ENCODE results near the gene TTF2. TPM values are rescaled to one million over a fixed set of nuclear protein-coding genes. Genes with fewer than 3 reads are reported as not detected.

TTF2 gene
- total and polyA plus RNA-seq, 2 donors: 5.1 to 12.2 TPM

DNA sequence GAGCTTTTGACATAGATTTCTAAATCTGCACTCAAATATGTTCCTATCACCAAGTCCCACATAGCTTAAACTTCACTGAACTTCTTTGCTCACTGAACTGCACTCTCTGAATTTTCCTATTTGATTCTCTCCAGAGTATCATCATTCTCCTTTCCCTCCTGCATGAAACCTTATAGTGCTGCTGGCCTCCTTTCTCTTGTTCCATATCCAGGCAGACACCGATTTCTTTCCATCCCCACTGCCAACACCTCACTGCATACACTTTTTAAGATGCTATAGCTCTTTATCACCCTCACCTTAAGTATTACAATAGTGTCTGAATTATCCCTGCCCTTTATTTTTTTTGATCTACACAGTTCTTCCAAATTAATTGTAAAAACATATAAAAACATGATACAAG, 64.5 kb downstream of the TTF2 start:
- no peaks in the 10 kb centered on the region for H3K36me3 ChIP-seq (ENCODE audit: insufficient read depth)
- DNase-seq (ENCODE audit: extremely low spot score): no peak
- no peak overlapping the region for H3K27ac ChIP-seq (ENCODE audit: low read depth)
- WGBS: 57% methylated on average over 1 of the region's 1 CpG
- no peaks in the 10 kb centered on the region for H3K4me1 ChIP-seq (ENCODE audit: insufficient read depth)
- H3K4me3 ChIP-seq (ENCODE audit: low read depth, low read length): no peak overlapping the region

DNA sequence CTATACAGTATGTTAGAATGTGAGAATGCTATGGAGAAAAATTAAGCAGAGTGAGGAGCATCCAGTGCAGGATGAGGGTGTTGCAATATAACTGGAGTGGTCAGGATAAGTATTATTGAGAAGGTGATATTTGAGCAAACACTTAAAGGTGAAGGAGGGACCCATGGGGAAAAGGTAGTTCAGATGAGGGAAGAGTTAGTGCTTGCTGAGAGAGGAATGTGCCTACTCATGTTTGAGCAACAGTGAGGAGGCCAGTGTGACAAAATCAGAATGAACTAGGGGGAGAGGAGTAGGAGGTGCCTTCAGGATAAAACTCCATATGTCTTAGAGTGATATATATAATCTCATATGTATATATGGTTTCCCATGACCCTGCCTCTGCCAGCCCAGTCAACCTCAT, 67.7 kb downstream of the TTF2 start:
- no peaks in the 10 kb centered on the region for H3K36me3 ChIP-seq (ENCODE audit: insufficient read depth)
- no peaks in the 10 kb centered on the region for H3K4me1 ChIP-seq (ENCODE audit: insufficient read depth)
- H3K4me3 ChIP-seq (ENCODE audit: low read depth, low read length): no peak overlapping the region
- no peak overlapping the region for H3K27ac ChIP-seq (ENCODE audit: low read depth)
- no peak for DNase-seq (ENCODE audit: extremely low spot score)

DNA sequence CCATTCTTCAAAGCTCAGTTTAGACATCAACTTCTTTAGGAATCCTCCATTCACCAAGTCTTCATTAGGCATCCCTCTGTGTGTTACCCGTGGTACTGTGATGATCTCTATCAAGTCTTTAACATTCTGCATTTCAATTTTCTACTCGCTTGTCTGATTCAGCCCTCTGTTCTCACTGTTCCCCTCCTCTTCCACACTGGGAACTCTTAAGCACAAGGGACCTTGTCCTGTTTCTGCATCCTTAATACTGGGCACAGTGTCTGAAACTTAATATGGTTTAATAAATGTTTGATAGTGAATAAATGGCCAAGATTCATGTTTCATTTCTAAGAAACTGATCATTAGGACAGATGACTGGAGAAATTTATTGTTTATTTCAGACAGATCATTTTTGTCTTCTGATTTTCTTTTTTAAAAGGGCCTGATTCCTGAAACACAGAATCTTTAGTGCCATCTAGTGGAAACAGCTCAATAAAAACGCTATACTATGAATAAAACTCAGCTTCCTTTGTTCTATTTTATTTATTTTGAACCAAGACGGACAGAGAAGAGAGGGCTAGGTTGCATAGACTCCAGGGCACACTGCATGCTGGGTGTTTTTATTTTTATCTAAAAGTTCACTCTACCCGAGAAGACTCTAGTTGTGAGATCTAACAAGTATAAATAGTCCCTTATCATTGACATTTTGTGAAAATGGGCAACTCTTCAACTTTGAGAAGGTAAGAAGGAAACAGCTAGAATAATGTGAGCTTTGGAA, 68.4 kb downstream of the TTF2 start:
- H3K4me3 ChIP-seq (ENCODE audit: low read depth, low read length): no peak overlapping the region
- 29% methylated on average over 5 of the region's 5 CpGs for WGBS
- no peak overlapping the region for H3K27ac ChIP-seq (ENCODE audit: low read depth)
- H3K36me3 ChIP-seq (ENCODE audit: insufficient read depth): no peaks in the 10 kb centered on the region
- H3K4me1 ChIP-seq (ENCODE audit: insufficient read depth): no peaks in the 10 kb centered on the region
- DNase-seq (ENCODE audit: extremely low spot score): no peak

GRCh38 chr1:117130526-117130925, 70.4 kb downstream of the TTF2 start:
- Histone ChIP-seq H3K27ac (ENCODE audit: low read depth) (no peak overlapping the region), H3K4me1 (ENCODE audit: insufficient read depth) (no peaks in the 10 kb centered on the region), H3K4me3 (ENCODE audit: low read depth, low read length) (no peak overlapping the region), H3K36me3 (ENCODE audit: insufficient read depth) (no peaks in the 10 kb centered on the region)
- WGBS: 87% methylated on average over 4 of the region's 4 CpGs
- DNase-seq (ENCODE audit: extremely low spot score): no peak

GRCh38 chr1:117135329-117135728, 75.2 kb downstream of the TTF2 start:
- Histone ChIP-seq H3K4me1 (ENCODE audit: insufficient read depth) (no peaks in the 10 kb centered on the region), H3K4me3 (ENCODE audit: low read depth, low read length) (no peak overlapping the region), H3K36me3 (ENCODE audit: insufficient read depth) (no peaks in the 10 kb centered on the region), H3K27ac (ENCODE audit: low read depth) (no peak overlapping the region)
- 79% methylated on average over 2 of the region's 2 CpGs for WGBS
- DNase-seq (ENCODE audit: extremely low spot score): no peak

GRCh38 chr1:117136749-117137148, 76.6 kb downstream of the TTF2 start:
- Histone ChIP-seq H3K36me3 (ENCODE audit: insufficient read depth) (no peaks in the 10 kb centered on the region), H3K4me1 (ENCODE audit: insufficient read depth) (no peaks in the 10 kb centered on the region), H3K27ac (ENCODE audit: low read depth) (no peak overlapping the region), H3K4me3 (ENCODE audit: low read depth, low read length) (no peak overlapping the region)
- DNase-seq (ENCODE audit: extremely low spot score): no peak
- WGBS: 65% methylated on average over 2 of the region's 2 CpGs

DNA sequence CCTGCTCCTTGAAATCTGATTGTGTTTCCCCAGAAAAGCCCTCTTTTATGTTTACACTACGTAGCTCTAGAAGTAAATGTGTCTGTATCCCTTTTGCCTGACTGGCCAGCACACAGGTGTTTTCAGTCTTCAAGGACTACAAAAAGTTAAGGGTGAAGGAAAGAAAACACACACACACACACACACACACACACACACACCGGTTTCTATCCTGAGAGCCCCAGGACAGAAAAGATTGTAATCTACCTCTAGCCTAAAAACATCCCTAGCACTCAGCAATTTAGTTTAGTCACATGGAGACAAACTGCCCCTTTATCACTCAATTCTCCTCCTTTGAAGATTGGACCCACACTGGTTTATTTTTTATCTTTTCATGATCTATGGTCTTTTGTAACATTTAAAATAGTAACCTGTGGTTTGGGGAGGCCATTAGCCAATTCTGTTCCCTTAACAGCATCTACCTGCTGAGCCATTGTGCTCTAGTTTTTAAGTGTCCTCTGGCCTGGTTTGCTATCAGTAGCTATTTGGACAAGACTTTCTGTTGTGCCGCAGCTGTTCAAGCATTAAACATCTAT, 77.2 kb downstream of the TTF2 start:
- Histone ChIP-seq H3K27ac (ENCODE audit: low read depth) (no peak overlapping the region), H3K4me3 (ENCODE audit: low read depth, low read length) (no peak overlapping the region), H3K36me3 (ENCODE audit: insufficient read depth) (no peaks in the 10 kb centered on the region), H3K4me1 (ENCODE audit: insufficient read depth) (peaks cover 2% of the 10 kb centered on the region)
- 74% methylated on average over 3 of the region's 3 CpGs for WGBS
- no peak for DNase-seq (ENCODE audit: extremely low spot score)

DNA sequence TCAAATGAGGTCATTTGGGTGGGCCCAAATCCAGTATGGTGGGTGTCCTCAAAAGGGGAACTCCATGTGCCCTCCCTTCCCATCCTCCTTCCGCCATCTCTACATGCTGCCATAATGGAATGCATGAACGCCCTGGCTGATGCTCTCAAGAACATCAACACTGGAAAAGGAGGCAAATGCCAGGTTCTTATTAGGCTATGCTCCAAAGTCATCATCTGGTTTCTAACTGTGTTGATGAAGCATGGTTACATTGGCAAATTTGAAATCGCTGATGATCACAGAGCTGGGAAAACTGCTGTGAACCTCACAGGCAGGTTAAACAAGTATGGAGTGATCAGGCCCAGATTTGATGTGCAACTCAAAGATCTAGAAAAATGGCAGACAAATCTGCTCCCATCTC, 78.0 kb downstream of the TTF2 start:
- WGBS: 98% methylated on average over 3 of the region's 3 CpGs
- DNase-seq (ENCODE audit: extremely low spot score): no peak
- H3K36me3 ChIP-seq (ENCODE audit: insufficient read depth): no peaks in the 10 kb centered on the region
- no peak overlapping the region for H3K27ac ChIP-seq (ENCODE audit: low read depth)
- H3K4me1 ChIP-seq (ENCODE audit: insufficient read depth): peaks cover 2% of the 10 kb centered on the region
- H3K4me3 ChIP-seq (ENCODE audit: low read depth, low read length): no peak overlapping the region

DNA sequence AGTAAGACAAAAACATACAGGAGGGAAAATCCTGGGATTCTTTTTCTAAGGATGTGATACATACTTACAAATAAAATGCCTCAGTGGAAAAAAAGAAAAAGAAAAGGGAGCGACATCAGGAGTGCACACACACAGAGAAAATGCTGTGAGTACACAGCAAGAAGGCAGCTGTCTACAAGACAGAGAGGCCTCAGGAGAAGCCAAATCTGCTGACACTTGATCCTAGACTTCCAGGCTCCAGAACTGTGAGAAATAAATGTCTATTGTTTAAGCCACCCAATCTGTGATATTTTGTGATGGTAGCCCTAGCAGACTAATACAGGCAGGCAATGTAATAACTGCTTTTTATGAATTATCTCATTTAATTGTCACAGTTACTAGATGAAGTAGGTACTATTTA, 78.4 kb downstream of the TTF2 start:
- Histone ChIP-seq H3K4me1 (ENCODE audit: insufficient read depth) (peaks cover 2% of the 10 kb centered on the region), H3K4me3 (ENCODE audit: low read depth, low read length) (no peak overlapping the region), H3K36me3 (ENCODE audit: insufficient read depth) (no peaks in the 10 kb centered on the region), H3K27ac (ENCODE audit: low read depth) (no peak overlapping the region)
- no peak for DNase-seq (ENCODE audit: extremely low spot score)
- WGBS: 93% methylated on average over 1 of the region's 1 CpG

GRCh38 chr1:117142200-117142599, 82.1 kb downstream of the TTF2 start:
- WGBS: 43% methylated on average over 2 of the region's 2 CpGs
- no peak for DNase-seq (ENCODE audit: extremely low spot score)
- H3K27ac ChIP-seq (ENCODE audit: low read depth): no peak overlapping the region

GRCh38 chr1:117143172-117143571, 83.0 kb downstream of the TTF2 start:
- Histone ChIP-seq H3K4me1 (ENCODE audit: insufficient read depth) (peaks cover 2% of the 10 kb centered on the region), H3K36me3 (ENCODE audit: insufficient read depth) (no peaks in the 10 kb centered on the region), H3K27ac (ENCODE audit: low read depth) (no peak overlapping the region), H3K4me3 (ENCODE audit: low read depth, low read length) (no peak overlapping the region)
- no peak for DNase-seq (ENCODE audit: extremely low spot score)

More at GRCh38 chr1:117142200-117142599, 82.1 kb downstream of the TTF2 start:
- Histone ChIP-seq H3K36me3 (ENCODE audit: insufficient read depth) (no peaks in the 10 kb centered on the region), H3K4me3 (ENCODE audit: low read depth, low read length) (no peak overlapping the region), H3K4me1 (ENCODE audit: insufficient read depth) (peaks cover 2% of the 10 kb centered on the region)

DNA sequence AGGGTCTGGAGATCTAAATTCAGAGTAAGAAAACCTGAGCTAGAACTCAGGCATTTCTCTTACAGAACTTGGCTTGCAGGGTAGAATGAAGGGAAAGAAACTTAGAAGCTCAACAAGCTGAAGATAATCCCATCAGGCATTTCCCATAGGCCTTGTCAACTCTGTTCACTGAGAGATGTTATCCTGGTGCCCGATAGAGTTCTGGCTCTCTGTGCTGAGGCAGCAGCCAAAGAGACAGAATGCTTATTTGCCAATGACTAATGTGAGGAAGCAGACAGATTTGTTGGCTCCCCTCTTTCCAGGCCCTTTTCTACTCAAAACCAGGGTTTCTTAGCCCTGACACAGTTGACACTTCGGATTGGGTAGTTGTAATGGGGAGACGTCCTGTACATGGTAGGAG, 83.7 kb downstream of the TTF2 start:
- Histone ChIP-seq H3K36me3 (ENCODE audit: insufficient read depth) (no peaks in the 10 kb centered on the region), H3K27ac (ENCODE audit: low read depth) (no peak overlapping the region), H3K4me1 (ENCODE audit: insufficient read depth) (peaks cover 2% of the 10 kb centered on the region), H3K4me3 (ENCODE audit: low read depth, low read length) (no peak overlapping the region)
- 84% methylated on average over 3 of the region's 3 CpGs for WGBS
- no peak for DNase-seq (ENCODE audit: extremely low spot score)

- 95% methylated on average over 2 of the region's 2 CpGs for WGBS
- peaks cover 2% of the 10 kb centered on the region for H3K4me1 ChIP-seq (ENCODE audit: insufficient read depth)
- H3K36me3 ChIP-seq (ENCODE audit: insufficient read depth): no peaks in the 10 kb centered on the region
- no peak for DNase-seq (ENCODE audit: extremely low spot score)
- H3K4me3 ChIP-seq (ENCODE audit: low read depth, low read length): no peak overlapping the region
- H3K27ac ChIP-seq (ENCODE audit: low read depth): no peak overlapping the region
Observed at GRCh38 chr1:117146072-117146471, 85.9 kb downstream of the TTF2 start.

- Histone ChIP-seq H3K4me1 (ENCODE audit: insufficient read depth) (peaks cover 2% of the 10 kb centered on the region), H3K4me3 (ENCODE audit: low read depth, low read length) (no peak overlapping the region), H3K27ac (ENCODE audit: low read depth) (no peak overlapping the region), H3K36me3 (ENCODE audit: insufficient read depth) (no peaks in the 10 kb centered on the region)
- WGBS: 73% methylated on average over 8 of the region's 8 CpGs
- DNase-seq (ENCODE audit: extremely low spot score): no peak
Observed at GRCh38 chr1:117146575-117147340, 86.6 kb downstream of the TTF2 start.
